Keratinocyte (primary cell): ENCODE data around the gene APC. TPM values are rescaled to one million over a fixed set of nuclear protein-coding genes. Genes with fewer than 3 reads are reported as not detected.

ENCODE experiments used
- DNase-seq: peaks from one replicate; pipeline ENCODE4 v3.0.0-alpha.2; 2011; ENCODE audit warnings: low read depth, missing footprints, low spot score
- FAIRE-seq: peaks from 2 replicates; lab custom pipeline; 2011; peaks lifted over from hg19 to GRCh38; lab: Jason Lieb, UNC
- H2AFZ ChIP-seq: 2 replicates; pipeline ENCODE4 v1.6.0; 2012; ENCODE audit warnings: low read length, control low read depth, inconsistent platforms; ENCODE audit not compliant: control insufficient read depth
- H3K27ac ChIP-seq: 2 replicates; pipeline ENCODE4 v1.5.1; 2011; ENCODE audit warnings: low read length; ENCODE audit not compliant: control insufficient read depth, insufficient read depth
- H3K27me3 ChIP-seq: 3 replicates; pipeline ENCODE4 v1.6.0; 2011; ENCODE audit warnings: low read length; ENCODE audit not compliant: control insufficient read depth, insufficient read depth; ENCODE audit errors: extremely low read depth
- H3K36me3 ChIP-seq, 2 experiments: 2 replicates in 1 of 2; 3 replicates in 1 of 2; pipeline ENCODE4 v1.5.1; 2011; ENCODE audit warnings: low read length in 2 of 2, mild to moderate bottlenecking in 1 of 2; ENCODE audit not compliant: control insufficient read depth in 2 of 2, insufficient read depth in 2 of 2; ENCODE audit errors: extremely low read depth in 1 of 2
- H3K4me1 ChIP-seq: 3 replicates; pipeline ENCODE4 v1.5.1; 2011; ENCODE audit warnings: low read length; ENCODE audit not compliant: control insufficient read depth, insufficient read depth; ENCODE audit errors: extremely low read depth
- H3K4me2 ChIP-seq: 3 replicates; pipeline ENCODE4 v1.6.0; 2011; ENCODE audit warnings: low read depth, low read length; ENCODE audit not compliant: control insufficient read depth, insufficient read depth; ENCODE audit errors: extremely low read depth
- H3K4me3 ChIP-seq, 3 experiments: fragments of 200-600 bp in 1 of 3; sonication (generic) in 1 of 3; 2 replicates in 2 of 3; 3 replicates in 1 of 3; pipeline ENCODE4 v1.5.1; 2011 to 2016; ENCODE audit warnings: low read length in 3 of 3, mild to moderate bottlenecking in 3 of 3, control low read depth in 2 of 3, inconsistent platforms in 1 of 3, low read depth in 1 of 3, mixed read lengths in 1 of 3, mixed run types in 1 of 3, moderate library complexity in 1 of 3; ENCODE audit not compliant: control insufficient read depth in 2 of 3, insufficient read depth in 2 of 3; ENCODE audit errors: extremely low read depth in 1 of 3
- H3K79me2 ChIP-seq: 2 replicates; pipeline ENCODE4 v1.6.0; 2012; ENCODE audit warnings: low read length; ENCODE audit not compliant: control insufficient read depth, insufficient read depth
- H3K9ac ChIP-seq: 3 replicates; pipeline ENCODE4 v1.6.0; 2011; ENCODE audit warnings: low read length; ENCODE audit not compliant: control insufficient read depth, insufficient read depth; ENCODE audit errors: extremely low read depth
- H3K9me1 ChIP-seq: 3 replicates; pipeline ENCODE4 v1.6.0; 2011; ENCODE audit warnings: low read length; ENCODE audit not compliant: control insufficient read depth, insufficient read depth; ENCODE audit errors: extremely low read depth
- H3K9me3 ChIP-seq: 2 replicates; pipeline ENCODE4 v1.5.1; 2012; ENCODE audit warnings: low read depth, low read length; ENCODE audit not compliant: control insufficient read depth
- H4K20me1 ChIP-seq: 3 replicates; pipeline ENCODE4 v1.6.0; 2011; ENCODE audit warnings: low read length; ENCODE audit not compliant: control insufficient read depth, insufficient read depth; ENCODE audit errors: extremely low read depth
- EZH2 ChIP-seq: IDR thresholded peaks from one replicate; pipeline ENCODE4 v1.6.1; 2012; ENCODE audit warnings: inconsistent platforms, mild to moderate bottlenecking, low read length, moderate library complexity
- dilution Hi-C: fragments of 300-500 bp; cut with MboI; formaldehyde crosslinking; loops from one replicate; pipeline ENCODE4 v1.7.0; 2020; ENCODE audit warnings: low sequenced_read_pairs; ENCODE audit not compliant: extremely low pct_ligation_motif_present
- polyA plus RNA-seq, 5 experiments: library from polyadenylated mRNA; depleted of rRNA in 3 of 5; stranded (reverse) in 3 of 5; stranded (forward) in 1 of 5; unstranded in 1 of 5; fragments of >200 nt; gene quantifications; 1 replicate in 1 of 5; 2 replicates in 3 of 5; 3 replicates in 1 of 5; pipeline versions ENCODE4 v1.2.1 to v1.2.3, GENCODE V29; 2011 to 2012; ENCODE audit warnings: missing spikeins in 2 of 5, low read depth in 1 of 5, low replicate concordance in 1 of 5
- TF ChIP-seq, protein P1 (sequence below), 3 experiments: IDR thresholded peaks in 1 of 3; conservative IDR thresholded peaks in 1 of 3; optimal IDR thresholded peaks in 1 of 3; 2 replicates in 2 of 3; 3 replicates in 1 of 3; pipeline versions ENCODE3 to v1.5.1; 2011; ENCODE audit warnings: low read length in 3 of 3, mild to moderate bottlenecking in 3 of 3, moderate library complexity in 2 of 3, control low read depth in 1 of 3, inconsistent platforms in 1 of 3; ENCODE audit not compliant: insufficient read depth in 2 of 3; ENCODE audit errors: extremely low read depth in 1 of 3

Gene APC
- polyA plus RNA-seq, 1 donor (not counting 4 experiments of a cell fraction or from before 2014, with no cell fraction given), result 16.5 TPM

DNA sequence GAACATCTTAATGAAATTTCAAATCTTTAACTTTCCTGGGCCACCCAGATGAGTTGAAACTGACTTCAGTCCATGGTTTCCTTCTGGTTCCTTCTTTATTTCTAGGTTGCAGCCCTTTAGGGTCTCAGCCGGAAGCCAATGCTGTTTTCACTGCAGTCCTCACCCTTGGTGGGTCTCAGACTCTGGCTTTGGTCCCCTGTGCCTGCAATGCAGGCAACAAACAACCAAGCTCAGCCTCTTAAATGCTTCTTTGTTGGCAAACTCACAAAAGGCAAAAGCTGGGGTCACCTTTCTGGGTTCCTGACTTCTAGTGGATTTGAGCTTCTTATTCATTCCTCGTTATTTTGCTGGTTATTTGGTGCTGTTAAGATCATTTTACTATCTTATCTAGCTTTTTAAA lies 19.3 kb upstream of the APC start:
- Histone ChIP-seq H3K4me1 (peaks cover 2% of the 10 kb centered on the region), H3K27ac (no peak overlapping the region), H3K4me2 (no peak overlapping the region), H2AFZ (no peak overlapping the region), H3K4me3 (no peak overlapping the region), H3K27me3 (no peaks in the 10 kb centered on the region), H3K79me2 (peaks cover 26% of the 10 kb centered on the region), H4K20me1 (no peaks in the 10 kb centered on the region), H3K9me3 (no peaks in the 10 kb centered on the region), H3K36me3 (no peaks in the 10 kb centered on the region), H3K9me1 (no peaks in the 10 kb centered on the region), H3K9ac (no peak overlapping the region)
- dilution Hi-C loops, result no loop called here
- TF ChIP-seq, protein P1, sequence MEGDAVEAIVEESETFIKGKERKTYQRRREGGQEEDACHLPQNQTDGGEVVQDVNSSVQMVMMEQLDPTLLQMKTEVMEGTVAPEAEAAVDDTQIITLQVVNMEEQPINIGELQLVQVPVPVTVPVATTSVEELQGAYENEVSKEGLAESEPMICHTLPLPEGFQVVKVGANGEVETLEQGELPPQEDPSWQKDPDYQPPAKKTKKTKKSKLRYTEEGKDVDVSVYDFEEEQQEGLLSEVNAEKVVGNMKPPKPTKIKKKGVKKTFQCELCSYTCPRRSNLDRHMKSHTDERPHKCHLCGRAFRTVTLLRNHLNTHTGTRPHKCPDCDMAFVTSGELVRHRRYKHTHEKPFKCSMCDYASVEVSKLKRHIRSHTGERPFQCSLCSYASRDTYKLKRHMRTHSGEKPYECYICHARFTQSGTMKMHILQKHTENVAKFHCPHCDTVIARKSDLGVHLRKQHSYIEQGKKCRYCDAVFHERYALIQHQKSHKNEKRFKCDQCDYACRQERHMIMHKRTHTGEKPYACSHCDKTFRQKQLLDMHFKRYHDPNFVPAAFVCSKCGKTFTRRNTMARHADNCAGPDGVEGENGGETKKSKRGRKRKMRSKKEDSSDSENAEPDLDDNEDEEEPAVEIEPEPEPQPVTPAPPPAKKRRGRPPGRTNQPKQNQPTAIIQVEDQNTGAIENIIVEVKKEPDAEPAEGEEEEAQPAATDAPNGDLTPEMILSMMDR (optimal IDR thresholded peaks at IDR 0.05 in 1 of 3, IDR thresholded peaks at IDR 0.05 in 1 of 3, conservative IDR thresholded peaks at IDR 0.05 in 1 of 3; ENCODE audit: extremely low read depth in 1 of 3, insufficient read depth in 2 of 3, low read length in 3 of 3), result no peak
- TF ChIP-seq EZH2, result no peak
- DNase-seq (no peak), FAIRE-seq (no peak)

DNA sequence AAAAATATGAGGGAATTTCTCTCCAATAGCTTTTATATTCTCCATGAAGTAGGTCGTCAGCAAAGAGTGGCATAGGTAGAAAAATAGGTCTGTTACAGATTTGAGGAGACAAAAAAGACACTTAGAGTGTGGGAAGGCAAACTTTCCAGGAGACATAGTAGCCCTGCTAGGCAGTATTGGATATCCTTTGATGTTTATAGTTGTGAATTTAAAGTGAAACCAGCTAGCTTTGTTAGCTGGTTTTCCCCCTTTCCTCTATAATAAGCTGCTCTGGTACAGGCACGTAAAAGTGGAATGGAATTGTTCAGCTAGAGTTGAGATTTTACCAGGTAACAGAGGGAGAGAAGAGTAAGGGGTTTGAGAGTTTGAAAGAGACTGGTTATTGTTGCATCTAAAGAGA lies 17.1 kb upstream of the APC start:
- Histone ChIP-seq H4K20me1 (no peaks in the 10 kb centered on the region), H3K27me3 (no peaks in the 10 kb centered on the region), H3K9me1 (no peaks in the 10 kb centered on the region), H3K79me2 (peaks cover 19% of the 10 kb centered on the region), H3K36me3 (no peaks in the 10 kb centered on the region), H3K27ac (no peak overlapping the region), H3K9me3 (no peaks in the 10 kb centered on the region), H2AFZ (no peak overlapping the region), H3K9ac (no peak overlapping the region), H3K4me2 (no peak overlapping the region), H3K4me3 (no peak overlapping the region), H3K4me1 (no peaks in the 10 kb centered on the region)
- TF ChIP-seq, protein P1 (optimal IDR thresholded peaks at IDR 0.05 in 1 of 3, IDR thresholded peaks at IDR 0.05 in 1 of 3, conservative IDR thresholded peaks at IDR 0.05 in 1 of 3; ENCODE audit: extremely low read depth in 1 of 3, insufficient read depth in 2 of 3, low read length in 3 of 3), result no peak
- TF ChIP-seq EZH2, result no peak
- dilution Hi-C loops, result no loop called here
- FAIRE-seq (no peak), DNase-seq (no peak)
